HepG2 (cell line): Measurements from ENCODE around the gene MYL9. TPM values are rescaled to one million over a fixed set of nuclear protein-coding genes. Genes with fewer than 3 reads are reported as not detected.
A peak's percentile ranks its signal among the peaks of the same experiment; 100 is the strongest.

Experiments
- BORCS8-MEF2B ChIP-seq: sonication (generic); formaldehyde crosslinking; IDR thresholded peaks from 2 replicates; pipeline ENCODE4 v1.8.0; 2022; ENCODE audit warnings: mild to moderate bottlenecking, missing genetic modification reagents
- E2F2 ChIP-seq: sonication (generic); formaldehyde crosslinking; IDR thresholded peaks from 2 replicates; pipeline ENCODE4 v1.4.0; 2020; ENCODE audit warnings: missing genetic modification reagents, borderline replicate concordance
- ELF3 ChIP-seq: IDR thresholded peaks from 2 replicates; pipeline ENCODE4 v1.6.1; 2016; ENCODE audit warnings: missing genetic modification reagents, missing compliant biosample characterization
- GPN1 ChIP-seq: sonication (generic); formaldehyde crosslinking; IDR thresholded peaks from 2 replicates; pipeline ENCODE4 v1.5.1; 2020; ENCODE audit warnings: missing genetic modification reagents, borderline replicate concordance
- HCFC1 ChIP-seq: fragments of 150-350 bp; IDR thresholded peaks from 2 replicates; pipeline ENCODE4 v1.6.1; 2014; ENCODE audit warnings: low read depth, low read length
- IRF2 ChIP-seq: IDR thresholded peaks from 2 replicates; pipeline ENCODE4 v1.6.1; 2018; ENCODE audit warnings: missing genetic modification reagents, missing compliant biosample characterization
- MAX ChIP-seq: IDR thresholded peaks from 2 replicates; pipeline ENCODE4 v1.6.1; 2012; ENCODE audit warnings: inconsistent platforms
- MZF1 ChIP-seq: sonication (generic); formaldehyde crosslinking; IDR thresholded peaks from 2 replicates; pipeline ENCODE4 v1.8.1; 2023; ENCODE audit warnings: mild to moderate bottlenecking, missing genetic modification reagents, borderline replicate concordance
- PHF21A ChIP-seq: sonication (generic); formaldehyde crosslinking; IDR thresholded peaks from 2 replicates; pipeline ENCODE4 v1.5.0; 2020; ENCODE audit warnings: mild to moderate bottlenecking, missing genetic modification reagents
- SKIL ChIP-seq: sonication (generic); formaldehyde crosslinking; IDR thresholded peaks from 2 replicates; pipeline ENCODE4 v1.8.0; 2022; ENCODE audit warnings: missing genetic modification reagents, mild to moderate bottlenecking, moderate library complexity, borderline replicate concordance
- TBX2 ChIP-seq: sonication (generic); formaldehyde crosslinking; IDR thresholded peaks from 2 replicates; pipeline ENCODE4 v1.5.0; 2020; ENCODE audit warnings: missing genetic modification reagents, mild to moderate bottlenecking, borderline replicate concordance
- TMF1 ChIP-seq: sonication (generic); formaldehyde crosslinking; IDR thresholded peaks from 2 replicates; pipeline ENCODE4 v1.8.1; 2022; ENCODE audit warnings: low read depth, missing genetic modification reagents
- TOPORS ChIP-seq: sonication (generic); formaldehyde crosslinking; IDR thresholded peaks from 2 replicates; pipeline ENCODE4 v1.8.0; 2023; ENCODE audit warnings: mild to moderate bottlenecking, missing genetic modification reagents
- ZC3H13 ChIP-seq: sonication (generic); formaldehyde crosslinking; IDR thresholded peaks from 2 replicates; pipeline ENCODE4 v1.8.1; 2023; ENCODE audit warnings: mild to moderate bottlenecking, missing genetic modification reagents, moderate library complexity
- ZNF24 ChIP-seq: fragments of 450-650 bp; IDR thresholded peaks from 2 replicates; pipeline ENCODE4 v1.6.1; 2017; ENCODE audit warnings: antibody characterized with exemption, mild to moderate bottlenecking
- ZNF570 ChIP-seq: sonication (generic); formaldehyde crosslinking; IDR thresholded peaks from 2 replicates; pipeline ENCODE4 v1.4.0; 2020; ENCODE audit warnings: mild to moderate bottlenecking, missing genetic modification reagents, borderline replicate concordance
- ZSCAN9 ChIP-seq: IDR thresholded peaks from 2 replicates; pipeline ENCODE4 v1.6.1; 2016; ENCODE audit warnings: borderline replicate concordance
- polyA plus RNA-seq, 8 experiments: library from polyadenylated mRNA; depleted of rRNA in 3 of 8; stranded (reverse) in 7 of 8; unstranded in 1 of 8; fragments of >200 nt; fragmentation: Illumina TruSeq in 4 of 8; extraction: Trizol in 4 of 8; gene quantifications; 2 replicates each; pipeline versions ENCODE4 v1.2.1 to v1.2.3, GENCODE V29; 2011 to 2016; ENCODE audit warnings: low read depth in 4 of 8, missing spikeins in 1 of 8, mixed read lengths in 1 of 8; ENCODE audit not compliant: insufficient read depth in 1 of 8
- total RNA-seq, 5 experiments: library from RNA; depleted of rRNA; stranded (reverse); fragments of >200 nt; fragmentation: Illumina TruSeq; extraction: Trizol; gene quantifications; 2 replicates each; pipeline ENCODE4 v1.2.3, GENCODE V29; 2016; ENCODE audit warnings: low read depth in 1 of 5
- TF ChIP-seq, protein P1 (sequence below): sonication (generic); formaldehyde crosslinking; IDR thresholded peaks from 2 replicates; pipeline ENCODE4 v1.9.0; 2021; ENCODE audit warnings: missing genetic modification reagents, borderline replicate concordance
- TF ChIP-seq, protein P2 (sequence below): IDR thresholded peaks from 2 replicates; pipeline ENCODE4 v1.6.1; 2016; ENCODE audit warnings: missing biosample characterization, missing genetic modification reagents, low read depth

The MYL9 gene
- total and polyA plus RNA-seq, 2 of the 13 experiments (the other 11 are each of a cell fraction or from before 2014, with no cell fraction given): 0.87 to 2.2 TPM

DNA sequence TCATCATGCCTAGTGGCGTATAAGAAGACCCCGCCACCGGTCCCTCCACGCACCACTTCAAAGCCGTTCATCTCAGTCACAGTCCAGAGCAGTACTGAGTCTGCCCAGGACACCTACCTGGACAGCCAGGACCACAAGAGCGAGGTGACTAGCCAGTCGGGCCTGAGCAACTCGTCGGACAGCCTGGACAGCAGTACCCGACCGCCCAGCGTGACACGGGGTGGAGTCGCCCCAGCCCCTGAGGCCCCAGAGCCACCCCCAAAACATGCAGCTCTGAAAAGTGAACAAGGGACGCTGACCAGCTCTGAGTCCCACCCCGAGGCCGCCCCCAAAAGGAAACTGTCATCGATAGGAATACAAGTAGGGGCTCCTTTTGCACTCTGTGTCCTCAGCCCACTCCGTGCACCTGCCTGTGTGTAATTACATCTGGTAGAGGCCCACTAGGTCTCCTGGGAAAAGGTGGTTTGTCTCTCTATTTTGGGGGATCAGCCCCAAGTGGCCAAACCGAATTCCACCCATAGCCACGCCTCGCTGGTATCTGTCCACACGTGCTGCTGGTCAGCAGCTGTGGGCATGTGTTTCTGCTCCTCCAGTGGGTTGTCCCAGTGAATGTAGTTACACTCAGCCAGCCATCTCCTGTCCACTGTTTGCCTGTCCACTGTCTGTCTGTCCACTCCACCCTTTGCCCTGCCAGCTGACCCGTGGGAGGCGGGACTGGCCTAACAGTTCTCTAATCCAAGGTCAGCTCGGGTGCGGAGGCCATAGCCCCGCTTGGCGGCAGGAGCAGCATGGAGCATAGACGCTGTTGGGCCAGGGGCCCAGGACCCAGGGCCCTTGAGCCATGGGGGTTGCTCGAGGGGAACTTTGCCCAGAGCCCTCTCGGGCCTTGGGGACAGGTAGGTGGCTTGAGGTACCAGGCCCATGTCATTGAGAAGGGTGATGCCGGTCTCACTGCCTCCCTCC, 44.3 kb upstream of the MYL9 start (continued):
- TF ChIP-seq GPN1: no peak
- no peak for TF ChIP-seq ZSCAN9
- no peak for TF ChIP-seq PHF21A (CRISPR knock-in tag)
- TF ChIP-seq MAX: peak; percentile 11; the same call in 1 of the 2 replicates
- TF ChIP-seq BORCS8-MEF2B (CRISPR knock-in tag): peak; percentile 67; the same call in 1 of the 2 replicates
- no peak for TF ChIP-seq IRF2 (CRISPR knock-in tag)
- TF ChIP-seq MZF1 (CRISPR knock-in tag): no peak
- TF ChIP-seq HCFC1: no peak
- TF ChIP-seq ELF3 (CRISPR knock-in tag): no peak
- peak; percentile 59; the same call in 1 of the 2 replicates for TF ChIP-seq ZC3H13
- no peak for TF ChIP-seq E2F2 (CRISPR knock-in tag)
- no peak for TF ChIP-seq ZNF570 (CRISPR knock-in tag)
- TF ChIP-seq TMF1: no peak
- peak; percentile 38; the same call in 1 of the 2 replicates for TF ChIP-seq TOPORS
- TF ChIP-seq, protein P1, sequence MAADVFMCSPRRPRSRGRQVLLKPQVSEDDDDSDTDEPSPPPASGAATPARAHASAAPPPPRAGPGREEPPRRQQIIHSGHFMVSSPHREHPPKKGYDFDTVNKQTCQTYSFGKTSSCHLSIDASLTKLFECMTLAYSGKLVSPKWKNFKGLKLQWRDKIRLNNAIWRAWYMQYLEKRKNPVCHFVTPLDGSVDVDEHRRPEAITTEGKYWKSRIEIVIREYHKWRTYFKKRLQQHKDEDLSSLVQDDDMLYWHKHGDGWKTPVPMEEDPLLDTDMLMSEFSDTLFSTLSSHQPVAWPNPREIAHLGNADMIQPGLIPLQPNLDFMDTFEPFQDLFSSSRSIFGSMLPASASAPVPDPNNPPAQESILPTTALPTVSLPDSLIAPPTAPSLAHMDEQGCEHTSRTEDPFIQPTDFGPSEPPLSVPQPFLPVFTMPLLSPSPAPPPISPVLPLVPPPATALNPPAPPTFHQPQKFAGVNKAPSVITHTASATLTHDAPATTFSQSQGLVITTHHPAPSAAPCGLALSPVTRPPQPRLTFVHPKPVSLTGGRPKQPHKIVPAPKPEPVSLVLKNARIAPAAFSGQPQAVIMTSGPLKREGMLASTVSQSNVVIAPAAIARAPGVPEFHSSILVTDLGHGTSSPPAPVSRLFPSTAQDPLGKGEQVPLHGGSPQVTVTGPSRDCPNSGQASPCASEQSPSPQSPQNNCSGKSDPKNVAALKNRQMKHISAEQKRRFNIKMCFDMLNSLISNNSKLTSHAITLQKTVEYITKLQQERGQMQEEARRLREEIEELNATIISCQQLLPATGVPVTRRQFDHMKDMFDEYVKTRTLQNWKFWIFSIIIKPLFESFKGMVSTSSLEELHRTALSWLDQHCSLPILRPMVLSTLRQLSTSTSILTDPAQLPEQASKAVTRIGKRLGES (CRISPR knock-in tag): no peak
- TF ChIP-seq SKIL (CRISPR knock-in tag): peak; percentile 22; the same call in 1 of the 2 replicates
- no peak for TF ChIP-seq TBX2 (CRISPR knock-in tag)
- TF ChIP-seq ZNF24: no peak
- TF ChIP-seq, protein P2, sequence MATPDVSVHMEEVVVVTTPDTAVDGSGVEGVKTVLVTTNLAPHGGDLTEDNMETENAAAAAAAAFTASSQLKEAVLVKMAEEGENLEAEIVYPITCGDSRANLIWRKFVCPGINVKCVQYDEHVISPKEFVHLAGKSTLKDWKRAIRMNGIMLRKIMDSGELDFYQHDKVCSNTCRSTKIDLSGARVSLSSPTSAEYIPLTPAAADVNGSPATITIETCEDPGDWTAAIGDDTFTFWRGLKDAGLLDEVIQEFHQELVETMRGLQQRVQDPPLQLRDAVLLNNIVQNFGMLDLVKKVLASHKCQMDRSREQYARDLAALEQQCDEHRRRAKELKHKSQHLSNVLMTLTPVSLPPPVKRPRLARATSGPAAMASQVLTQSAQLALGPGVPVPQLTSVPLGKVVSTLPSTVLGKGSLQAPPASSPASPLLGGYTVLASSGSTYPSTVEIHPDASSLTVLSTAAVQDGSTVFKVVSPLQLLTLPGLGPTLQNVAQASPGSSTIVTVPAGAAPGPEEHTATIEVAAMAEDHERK (CRISPR knock-in tag): no peak
